ENCODE measurements around the gene FAF2.

- TF ChIP-seq REST (IDR thresholded peaks at IDR 0.05; ENCODE audit: insufficient replicate concordance, low read depth), result no peak
- no peak for TF ChIP-seq GABPA (IDR thresholded peaks at IDR 0.05; ENCODE audit: low read depth)
- TF ChIP-seq, protein P1, sequence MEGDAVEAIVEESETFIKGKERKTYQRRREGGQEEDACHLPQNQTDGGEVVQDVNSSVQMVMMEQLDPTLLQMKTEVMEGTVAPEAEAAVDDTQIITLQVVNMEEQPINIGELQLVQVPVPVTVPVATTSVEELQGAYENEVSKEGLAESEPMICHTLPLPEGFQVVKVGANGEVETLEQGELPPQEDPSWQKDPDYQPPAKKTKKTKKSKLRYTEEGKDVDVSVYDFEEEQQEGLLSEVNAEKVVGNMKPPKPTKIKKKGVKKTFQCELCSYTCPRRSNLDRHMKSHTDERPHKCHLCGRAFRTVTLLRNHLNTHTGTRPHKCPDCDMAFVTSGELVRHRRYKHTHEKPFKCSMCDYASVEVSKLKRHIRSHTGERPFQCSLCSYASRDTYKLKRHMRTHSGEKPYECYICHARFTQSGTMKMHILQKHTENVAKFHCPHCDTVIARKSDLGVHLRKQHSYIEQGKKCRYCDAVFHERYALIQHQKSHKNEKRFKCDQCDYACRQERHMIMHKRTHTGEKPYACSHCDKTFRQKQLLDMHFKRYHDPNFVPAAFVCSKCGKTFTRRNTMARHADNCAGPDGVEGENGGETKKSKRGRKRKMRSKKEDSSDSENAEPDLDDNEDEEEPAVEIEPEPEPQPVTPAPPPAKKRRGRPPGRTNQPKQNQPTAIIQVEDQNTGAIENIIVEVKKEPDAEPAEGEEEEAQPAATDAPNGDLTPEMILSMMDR (IDR thresholded peaks at IDR 0.05; ENCODE audit: insufficient read depth, low read length), result no peak
- no peak for TF ChIP-seq POLR2AphosphoS5 (IDR thresholded peaks at IDR 0.05; ENCODE audit: low read depth)
Measured at GRCh38 chr5:176427971-176428370, 20.2 kb upstream of the FAF2 start.

All from HL-60 (cell line).